HG03432 (cell line): ENCODE results near the gene FAM50A.

Source experiments
- ATAC-seq: cut with Tn5 transposase; IDR thresholded peaks from one replicate; pipeline ENCODE4 v1.9.1; 2021; ENCODE audit warnings: mild to moderate bottlenecking, moderate library complexity; ENCODE audit not compliant: unreplicated experiment

Gene FAM50A

DNA sequence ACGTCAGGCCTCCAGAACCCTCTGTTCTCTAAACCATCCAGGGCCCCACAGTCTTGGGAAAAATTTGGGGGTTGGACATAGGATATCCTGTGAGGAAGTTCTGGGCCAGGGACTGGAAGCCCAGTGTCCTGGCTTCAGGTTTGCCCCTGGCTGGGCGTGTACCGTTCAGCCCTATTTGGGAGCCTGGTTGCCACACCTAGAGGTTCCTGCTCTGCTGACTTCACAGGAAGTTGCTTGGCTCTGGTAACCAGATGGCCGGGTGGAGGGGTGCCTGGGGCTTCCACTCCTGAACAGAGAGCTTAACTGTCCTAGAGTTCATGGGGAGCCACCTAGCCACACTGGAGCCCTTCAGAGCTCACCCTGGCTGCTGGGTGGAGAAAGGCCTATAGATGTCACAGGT lies 31.5 kb upstream of the FAM50A start:
- no peak for ATAC-seq

DNA sequence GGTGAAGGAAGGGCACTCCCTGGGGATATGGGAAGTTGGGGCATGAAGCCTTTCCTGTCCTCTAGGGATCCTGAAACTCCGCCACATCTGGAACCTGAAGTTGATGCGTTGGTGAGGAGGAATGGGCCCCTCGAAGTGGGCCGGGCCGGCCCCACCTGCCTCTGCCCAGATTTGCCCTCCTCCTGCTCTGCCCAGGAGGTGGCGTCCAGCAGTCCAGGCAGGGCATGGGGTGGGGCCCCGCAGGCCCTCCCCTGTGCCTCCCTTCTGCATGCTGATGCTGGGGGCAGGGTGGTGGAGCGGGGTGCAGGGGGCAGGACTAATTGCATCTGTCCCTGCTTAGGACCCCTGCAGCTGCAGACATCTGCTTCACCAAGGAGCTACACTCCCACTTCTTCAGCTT lies 30.8 kb upstream of the FAM50A start:
- ATAC-seq, result no peak

- no peak for ATAC-seq
Measured at GRCh38 chrX:154417157-154417556, 26.8 kb upstream of the FAM50A start.

DNA sequence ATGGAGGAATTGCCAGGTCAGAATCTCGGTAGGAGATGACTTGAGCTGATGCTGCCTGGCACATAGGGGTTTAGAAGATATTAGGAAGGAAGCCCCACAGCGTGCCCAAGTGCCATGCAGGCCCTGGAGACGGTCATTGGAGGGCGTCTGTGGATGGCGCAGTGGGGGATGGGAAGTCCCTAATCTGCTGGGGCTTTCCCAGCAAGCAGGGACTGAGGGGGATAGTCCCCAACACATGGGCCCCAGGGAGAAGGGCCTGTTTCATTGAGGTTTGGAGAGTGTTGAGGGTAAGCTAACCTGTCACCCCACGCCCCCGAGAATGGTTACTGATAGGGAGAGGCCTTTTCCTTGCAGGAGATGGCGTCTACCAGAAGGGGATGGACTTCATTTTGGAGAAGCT lies 24.8 kb upstream of the FAM50A start:
- no peak for ATAC-seq

DNA sequence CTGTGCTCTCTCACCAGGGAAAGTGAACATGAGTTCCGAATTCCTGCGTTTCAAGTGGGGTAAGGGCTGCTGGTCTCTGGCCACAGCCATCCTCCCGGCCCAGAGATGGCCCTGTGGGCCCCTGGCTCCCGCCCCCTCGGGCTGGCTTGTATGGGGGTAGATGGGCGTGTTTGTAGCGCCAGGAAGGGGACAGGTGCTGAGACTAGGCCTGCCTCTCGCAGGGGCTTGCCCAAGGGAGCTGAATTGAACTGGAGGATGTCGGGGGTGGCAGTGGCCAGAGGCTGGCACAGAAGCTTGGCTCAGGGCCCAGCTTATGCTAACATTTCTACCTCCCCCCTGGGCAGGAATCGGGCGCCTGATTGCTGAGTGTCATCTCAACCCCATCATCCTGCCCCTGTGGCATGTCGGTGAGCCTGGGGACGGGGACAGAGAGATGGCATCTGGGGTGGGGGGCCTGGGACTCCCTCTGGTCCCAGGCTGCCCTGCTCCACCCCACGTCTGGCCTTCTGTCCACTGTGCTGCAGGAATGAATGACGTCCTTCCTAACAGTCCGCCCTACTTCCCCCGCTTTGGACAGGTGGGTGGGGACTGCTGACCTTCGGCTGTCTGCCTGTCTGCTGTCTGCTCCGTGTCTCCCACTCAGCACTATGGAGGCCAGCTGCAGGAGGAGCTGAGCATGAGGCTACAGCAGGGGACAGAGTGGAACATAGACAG lies 24.1 kb upstream of the FAM50A start:
- no peak for ATAC-seq

DNA sequence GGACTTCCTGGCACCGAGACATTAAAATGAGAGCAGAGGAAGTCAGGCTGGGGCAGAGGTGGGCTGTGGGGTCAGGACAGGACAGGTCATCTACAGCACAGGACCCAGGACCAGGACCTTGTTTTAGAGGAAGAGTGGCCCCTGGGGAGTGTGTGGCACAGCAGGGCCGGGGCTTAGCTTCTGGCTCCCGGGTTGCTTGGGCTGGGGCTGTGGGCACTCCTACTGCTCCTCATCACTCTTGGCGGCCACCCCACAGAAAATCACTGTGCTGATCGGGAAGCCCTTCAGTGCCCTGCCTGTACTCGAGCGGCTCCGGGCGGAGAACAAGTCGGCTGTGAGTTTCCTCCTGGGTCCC lies 23.6 kb upstream of the FAM50A start:
- no peak for ATAC-seq

- no peak for ATAC-seq
Measured at GRCh38 chrX:154426916-154427770, 16.8 kb upstream of the FAM50A start.

- ATAC-seq, result peak; percentile 99
Measured at GRCh38 chrX:154428176-154429171, 15.5 kb upstream of the FAM50A start, which contains the start of gene ATP6AP1. ATP6AP1 (plus strand) TSS chrX:154428677; CDS start chrX:154428693, 16 bp downstream.

GRCh38 chrX:154429711-154430110 lies 14.2 kb upstream of the FAM50A start:
- ATAC-seq, result no peak

- ATAC-seq, result no peak
Measured at GRCh38 chrX:154430479-154430878, 13.5 kb upstream of the FAM50A start.

GRCh38 chrX:154430916-154431315 lies 13.0 kb upstream of the FAM50A start:
- no peak for ATAC-seq

DNA sequence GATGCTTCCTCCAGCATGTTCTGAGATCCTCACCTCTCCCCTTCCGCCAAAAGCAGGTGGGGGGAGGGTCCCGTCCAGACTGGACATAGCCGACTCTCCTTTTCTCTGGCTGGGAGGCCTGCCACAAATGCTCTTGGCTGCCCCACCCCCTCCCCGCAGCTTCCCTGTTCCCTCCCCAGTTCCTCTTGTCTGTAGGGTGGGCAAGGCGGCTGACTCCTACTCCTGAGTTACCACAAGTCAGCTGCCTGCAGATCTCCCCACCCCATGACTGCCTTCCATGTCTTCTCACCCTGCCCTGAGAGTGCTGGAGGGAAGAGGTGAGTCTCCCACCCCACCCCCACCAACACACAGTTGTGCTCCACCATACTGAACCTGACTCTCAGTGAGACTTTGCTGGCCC lies 12.6 kb upstream of the FAM50A start:
- no peak for ATAC-seq

DNA sequence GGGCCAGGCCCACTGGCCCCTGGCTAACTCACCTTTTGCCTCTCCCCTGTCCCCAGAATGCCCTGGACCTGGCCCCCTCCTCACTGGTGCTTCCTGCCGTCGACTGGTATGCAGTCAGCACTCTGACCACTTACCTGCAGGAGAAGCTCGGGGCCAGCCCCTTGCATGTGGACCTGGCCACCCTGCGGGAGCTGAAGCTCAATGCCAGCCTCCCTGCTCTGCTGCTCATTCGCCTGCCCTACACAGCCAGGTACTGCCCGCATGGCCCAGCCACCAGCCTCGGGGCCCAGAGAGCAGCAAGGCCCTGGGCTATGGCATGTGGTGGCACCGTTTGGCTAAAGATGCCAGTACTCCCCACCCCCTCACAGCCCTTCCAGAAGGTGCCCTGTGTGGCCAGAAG lies 11.7 kb upstream of the FAM50A start:
- ATAC-seq, result no peak

GRCh38 chrX:154433605-154434004 lies 10.3 kb upstream of the FAM50A start:
- ATAC-seq, result no peak

GRCh38 chrX:154434394-154435168 lies 9.4 kb upstream of the FAM50A start:
- no peak for ATAC-seq

DNA sequence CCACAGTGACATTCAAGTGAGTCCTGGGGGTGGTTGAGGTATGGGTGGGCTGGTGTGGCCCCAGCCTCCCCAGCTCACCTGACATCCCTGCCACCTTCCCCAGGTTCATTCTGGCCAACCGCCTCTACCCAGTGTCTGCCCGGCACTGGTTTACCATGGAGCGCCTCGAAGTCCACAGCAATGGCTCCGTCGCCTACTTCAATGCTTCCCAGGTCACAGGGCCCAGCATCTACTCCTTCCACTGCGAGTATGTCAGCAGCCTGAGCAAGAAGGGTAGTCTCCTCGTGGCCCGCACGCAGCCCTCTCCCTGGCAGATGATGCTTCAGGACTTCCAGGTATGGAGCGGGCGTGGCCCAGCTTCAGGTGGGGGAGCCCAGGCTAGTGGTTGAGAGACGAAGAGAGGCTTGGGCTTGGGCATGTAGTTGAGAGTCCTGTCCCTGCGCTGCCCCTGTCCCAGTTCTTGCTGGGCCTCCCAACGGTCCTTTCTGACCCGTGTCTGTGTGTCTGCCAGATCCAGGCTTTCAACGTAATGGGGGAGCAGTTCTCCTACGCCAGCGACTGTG lies 8.7 kb upstream of the FAM50A start:
- ATAC-seq, result no peak

DNA sequence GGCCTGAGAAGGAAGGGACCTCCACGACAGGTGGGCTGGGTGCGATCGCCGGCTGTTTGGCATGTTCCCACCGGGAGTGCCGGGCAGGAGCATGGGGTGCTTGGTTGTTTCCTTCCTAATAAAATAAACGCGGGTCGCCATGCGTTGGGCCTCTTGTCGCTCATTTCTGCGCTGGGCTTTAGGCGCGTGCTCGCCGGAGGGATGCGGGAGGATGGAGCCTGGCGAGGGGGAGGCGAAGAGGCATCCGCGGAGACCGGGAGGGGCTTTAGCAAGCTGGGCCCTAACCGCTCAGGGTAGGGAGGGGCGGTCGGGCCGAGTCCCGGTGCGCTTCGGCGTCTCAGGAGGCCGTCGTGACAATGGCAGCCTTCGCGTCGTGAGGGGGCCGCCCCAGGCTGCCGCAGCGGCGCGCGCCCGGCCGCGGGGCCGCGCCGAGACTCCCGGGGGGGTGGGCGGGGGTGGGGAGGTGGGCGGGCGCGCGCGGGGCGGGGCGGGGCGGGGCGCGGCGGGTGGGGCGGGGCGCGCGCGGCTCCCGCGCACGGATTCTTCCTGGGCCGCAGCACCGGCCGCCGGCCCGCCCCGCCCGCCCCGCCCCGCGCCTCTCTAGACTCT lies 7.5 kb upstream of the FAM50A start:
- ATAC-seq, result peak; percentile 54

DNA sequence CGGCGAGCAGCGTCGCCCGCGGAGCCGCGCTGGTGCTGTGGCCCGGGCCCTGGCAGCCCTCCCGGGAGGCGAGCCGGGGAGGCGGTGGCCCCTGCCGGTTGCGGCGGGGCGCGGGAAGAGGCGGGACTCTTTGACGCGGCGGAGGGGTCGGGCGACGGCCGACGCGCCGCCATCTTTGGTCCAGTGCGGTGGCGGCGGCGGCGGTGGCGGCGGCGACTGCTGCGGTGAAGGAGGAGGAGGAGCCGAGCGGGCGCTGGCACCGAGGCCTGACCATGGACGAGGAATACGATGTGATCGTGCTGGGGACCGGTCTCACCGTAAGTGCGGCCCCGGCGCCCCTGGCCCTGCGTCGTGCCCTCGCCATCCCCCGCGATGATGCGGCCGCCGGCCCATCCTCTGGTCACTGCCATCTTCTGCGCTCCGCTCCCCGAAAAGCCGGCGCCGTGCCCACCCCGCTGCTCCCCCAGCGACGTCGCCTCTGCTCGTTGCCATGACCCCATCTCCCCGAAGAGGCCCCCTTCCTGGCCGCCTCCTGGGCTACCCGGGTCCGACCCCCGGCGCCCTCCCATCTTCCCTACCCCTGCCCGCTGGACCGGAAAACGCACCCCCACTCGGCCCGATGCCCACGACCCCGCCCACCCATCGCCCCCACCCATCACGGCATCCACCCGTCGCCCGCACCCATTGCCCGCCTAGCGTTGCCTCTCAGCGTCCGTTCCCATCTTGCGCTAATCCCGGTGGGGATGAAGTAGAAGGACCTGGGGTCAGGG lies 6.8 kb upstream of the FAM50A start, which contains the start of gene GDI1:
Gene GDI1, plus strand, starts transcription at position 172 of the 770 bp plus-strand sequence. Its CDS starts 101 bp downstream, at position 273.
- ATAC-seq, result peak; percentile 48
